NCI-H187 treated with DMSO at 0.1 percent for 48 hours (cell line): ENCODE data around the gene CADM2.

ENCODE experiments used
- DNase-seq: peaks from one replicate; lab custom pipeline; 2025; lab: John Stamatoyannopoulos, UW

The CADM2 gene

GRCh38 chr3:85321892-85322291 is 363.1 kb downstream of the CADM2 start:
- DNase-seq = no peak

- no peak for DNase-seq
Observed at GRCh38 chr3:85330071-85330470, 371.3 kb downstream of the CADM2 start.

GRCh38 chr3:85337895-85338294 is 379.1 kb downstream of the CADM2 start:
- no peak for DNase-seq

- no peak for DNase-seq
Observed at GRCh38 chr3:85342915-85343314, 384.1 kb downstream of the CADM2 start.

GRCh38 chr3:85355572-85355971 is 396.8 kb downstream of the CADM2 start:
- no peak for DNase-seq

GRCh38 chr3:85360742-85361387 is 402.1 kb downstream of the CADM2 start:
- peak; percentile 7 for DNase-seq

- DNase-seq = no peak
Observed at GRCh38 chr3:85364296-85364909, 405.6 kb downstream of the CADM2 start.

DNA sequence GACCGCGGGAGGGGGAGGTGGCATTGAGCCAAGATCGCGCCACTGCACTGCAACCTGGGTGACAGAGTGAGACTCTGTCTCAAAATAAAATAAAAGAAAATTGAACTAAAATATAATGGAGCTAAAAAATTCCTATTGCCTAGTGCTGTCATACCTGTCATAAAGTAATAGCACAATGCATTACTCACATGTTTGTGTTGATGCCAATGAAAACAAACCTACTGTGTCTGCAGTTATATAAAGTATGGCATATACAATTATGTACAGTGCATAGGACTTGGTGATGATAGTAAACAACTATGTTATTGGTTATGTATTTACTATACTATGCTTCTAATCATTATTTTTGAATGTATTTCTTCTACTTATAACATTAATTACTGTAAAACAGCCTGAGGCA is 411.6 kb downstream of the CADM2 start:
- no peak for DNase-seq

DNA sequence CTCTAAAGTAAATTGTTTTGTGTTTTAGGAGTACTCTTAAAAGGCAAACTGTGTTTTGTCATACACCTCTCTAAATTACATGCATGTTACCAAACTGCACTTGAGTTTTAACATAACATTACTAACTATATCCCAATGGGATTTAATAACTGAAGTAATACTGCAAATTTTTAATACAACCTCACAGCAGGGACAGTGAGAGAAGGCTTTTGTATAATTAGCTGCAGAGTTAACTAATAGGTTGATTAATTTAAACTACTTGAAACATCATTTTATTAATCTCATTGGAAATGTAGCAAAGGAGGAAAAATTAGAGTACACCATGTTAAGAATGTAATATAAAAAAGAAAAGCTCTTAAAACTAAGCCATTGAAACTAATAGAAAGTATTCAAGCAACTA is 417.3 kb downstream of the CADM2 start:
- DNase-seq = no peak

DNA sequence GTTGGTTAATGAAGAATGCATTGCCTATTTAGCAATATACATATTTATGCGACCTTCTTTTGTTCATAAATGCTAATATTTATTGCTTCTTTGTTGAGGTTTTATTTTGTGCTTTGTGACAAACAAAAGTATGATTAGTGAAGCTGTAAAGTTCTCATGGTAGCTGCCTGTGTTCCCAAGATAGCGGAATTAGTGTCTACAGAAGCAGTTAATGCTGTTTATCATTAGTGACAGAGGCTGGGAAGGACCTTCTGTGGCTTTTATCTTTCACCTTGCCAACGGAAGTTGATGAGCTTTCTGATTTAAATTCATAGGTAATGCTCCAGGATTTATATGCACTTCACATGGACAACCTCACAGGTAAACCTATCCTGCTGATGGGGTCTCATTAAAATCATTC is 418.3 kb downstream of the CADM2 start:
- no peak for DNase-seq

DNA sequence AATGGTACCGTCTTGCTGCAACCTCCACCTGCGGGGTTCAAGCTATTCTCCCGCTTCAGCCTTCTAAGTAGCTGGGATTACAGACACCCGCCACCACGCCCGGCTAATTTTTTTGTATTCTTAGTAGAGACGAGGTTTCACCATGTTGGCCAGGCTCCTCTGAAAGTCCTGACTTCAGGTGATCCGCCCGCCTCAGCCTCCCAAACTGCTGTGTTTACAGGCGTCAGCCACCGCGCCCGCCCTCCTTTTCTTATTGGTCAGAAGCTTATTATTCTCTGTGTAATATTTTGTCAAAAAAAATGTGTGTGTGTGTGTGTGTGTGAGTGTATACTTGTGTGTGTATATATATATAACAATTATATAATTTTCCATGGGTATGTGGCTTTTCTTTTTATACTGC is 425.6 kb downstream of the CADM2 start:
- no peak for DNase-seq

- no peak for DNase-seq
Observed at GRCh38 chr3:85387913-85388505, 429.2 kb downstream of the CADM2 start.

DNA sequence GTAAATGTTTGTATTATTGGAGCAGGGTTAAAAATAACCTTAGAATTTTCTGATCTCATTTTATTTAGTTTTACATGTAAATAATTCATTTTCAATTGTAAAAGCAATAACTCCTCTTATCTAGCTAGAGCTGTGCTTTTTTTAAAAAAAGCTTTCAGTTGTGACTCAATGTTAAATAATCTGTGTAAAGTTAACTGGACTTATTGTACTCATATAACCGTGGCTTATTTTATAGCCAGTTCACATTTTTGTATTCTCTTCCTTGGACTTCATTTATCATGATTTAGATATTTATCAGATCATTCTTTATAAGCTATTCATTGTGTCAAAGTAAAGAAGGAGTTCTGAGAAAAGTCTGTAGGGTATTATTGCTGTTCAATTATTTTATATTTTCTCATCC is 435.6 kb downstream of the CADM2 start:
- no peak for DNase-seq

- DNase-seq = no peak
Observed at GRCh38 chr3:85397434-85397833, 438.6 kb downstream of the CADM2 start.

- no peak for DNase-seq
Observed at GRCh38 chr3:85426121-85426520, 467.3 kb downstream of the CADM2 start.

DNA sequence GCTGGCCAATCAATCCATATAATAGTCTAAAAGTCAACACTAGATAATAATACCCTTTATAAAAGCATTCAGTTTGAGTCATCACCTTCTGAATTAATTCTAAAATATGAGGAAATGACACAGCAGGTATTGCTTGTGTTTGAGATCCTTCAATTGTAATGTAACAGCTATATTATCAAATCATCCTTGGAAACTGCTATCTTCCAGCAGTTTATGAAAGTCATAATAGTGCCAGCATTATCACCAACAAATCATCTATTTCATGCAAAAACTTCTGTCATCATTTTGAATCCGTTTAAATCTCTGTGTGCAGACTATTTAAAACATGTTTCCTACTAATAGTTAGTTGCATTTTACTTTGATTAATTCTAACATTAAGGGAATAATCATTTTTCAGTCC is 468.7 kb downstream of the CADM2 start:
- DNase-seq = no peak

- no peak for DNase-seq
Observed at GRCh38 chr3:85432081-85432480, 473.3 kb downstream of the CADM2 start.

DNA sequence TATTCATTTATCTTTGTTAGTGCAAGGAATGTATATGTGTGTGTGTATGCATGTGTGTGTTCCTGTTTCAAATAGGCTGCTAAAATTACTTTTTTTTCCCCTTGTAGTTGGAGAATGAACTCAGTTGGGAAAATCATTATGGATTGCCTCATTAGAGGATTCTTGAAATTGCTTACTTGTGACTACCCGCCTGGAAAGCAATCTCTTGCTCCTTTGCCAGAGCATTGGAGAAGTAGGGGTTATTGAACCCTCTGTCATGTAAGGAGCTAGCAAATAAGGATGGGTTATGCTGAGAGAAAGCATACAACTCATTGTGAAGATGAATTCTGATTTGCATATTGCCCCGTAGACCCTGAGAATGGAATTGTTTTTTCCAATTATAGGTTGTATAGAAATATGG is 474.5 kb downstream of the CADM2 start:
- DNase-seq = no peak

GRCh38 chr3:85455561-85456200 is 496.9 kb downstream of the CADM2 start:
- DNase-seq = no peak

DNA sequence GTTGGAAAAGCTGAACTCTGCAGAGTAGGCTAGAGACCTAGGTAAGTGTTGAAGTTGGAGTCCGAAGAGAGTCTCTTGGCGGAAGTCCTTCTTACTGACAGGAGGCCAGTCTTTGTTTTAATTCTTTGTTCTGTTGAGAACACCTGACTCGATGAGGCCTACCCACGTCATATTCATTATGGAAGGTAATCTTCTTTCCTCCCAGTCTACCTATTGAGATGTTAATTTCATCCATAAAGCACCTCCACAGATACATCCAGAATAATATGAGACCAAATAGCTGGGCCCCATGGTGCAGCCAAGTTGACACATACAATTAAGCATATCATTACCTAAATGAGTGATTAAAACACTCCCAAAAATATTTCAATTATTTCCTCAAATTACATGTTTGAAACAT is 515.5 kb downstream of the CADM2 start:
- DNase-seq = no peak

GRCh38 chr3:85475346-85475745 is 516.6 kb downstream of the CADM2 start:
- no peak for DNase-seq

DNA sequence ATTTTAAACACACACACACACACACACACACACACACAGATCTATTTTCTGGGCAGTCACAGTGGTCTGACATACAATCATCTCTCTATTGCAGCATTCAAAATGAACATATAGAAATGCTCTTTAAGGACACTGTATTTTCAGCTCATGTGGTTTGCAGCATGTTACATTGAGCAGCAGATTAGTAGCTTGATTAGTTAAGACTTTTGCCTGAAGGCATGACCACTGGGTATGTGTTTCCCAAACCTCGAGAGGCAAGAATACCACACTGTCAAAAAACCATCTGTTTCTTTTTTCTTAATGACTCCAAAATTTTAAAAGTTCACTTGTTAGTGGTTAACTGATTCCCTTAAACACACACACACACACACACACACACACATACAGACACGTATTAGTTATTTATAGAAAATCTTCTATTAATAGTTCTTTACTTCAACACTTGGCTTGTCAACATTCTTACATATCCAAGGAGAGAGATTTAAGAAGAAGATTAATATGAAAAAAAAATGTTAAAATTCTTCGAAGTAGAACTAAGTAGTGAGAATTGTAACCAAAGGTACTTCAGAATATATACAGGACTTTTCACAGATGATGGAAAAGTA is 518.2 kb downstream of the CADM2 start:
- DNase-seq = no peak
